ENCODE data around the gene HHAT. TPM values are rescaled to one million over a fixed set of nuclear protein-coding genes. Genes with fewer than 3 reads are reported as not detected.
A peak's percentile ranks its signal among the peaks of the same experiment; 100 is the strongest.

HHAT gene
- polyA plus RNA-seq, 1 donor (not counting 4 experiments of a cell fraction or from before 2014, with no cell fraction given), result 3.8 TPM

GRCh38 chr1:210298296-210298695 is 30.4 kb upstream of the HHAT start:
- Histone ChIP-seq H3K4me2 (ENCODE audit: control insufficient read depth, extremely low read depth, insufficient read depth, low read depth, low read length) (no peak overlapping the region), H3K79me2 (ENCODE audit: control insufficient read depth, insufficient read depth, low read length) (no peaks in the 10 kb centered on the region), H4K20me1 (ENCODE audit: control insufficient read depth, extremely low read depth, insufficient read depth, low read length) (no peaks in the 10 kb centered on the region), H3K4me1 (ENCODE audit: control insufficient read depth, extremely low read depth, insufficient read depth, low read length) (peaks cover 16% of the 10 kb centered on the region), H3K9me3 (ENCODE audit: control insufficient read depth, low read depth, low read length) (no peaks in the 10 kb centered on the region), H3K27me3 (ENCODE audit: control insufficient read depth, extremely low read depth, insufficient read depth, low read length) (peaks cover 7% of the 10 kb centered on the region), H3K27ac (ENCODE audit: control insufficient read depth, insufficient read depth, low read length) (no peak overlapping the region), H3K36me3 (ENCODE audit: control insufficient read depth in 2 of 2, extremely low read depth in 1 of 2, insufficient read depth in 2 of 2, low read length in 2 of 2) (no peaks in the 10 kb centered on the region), H3K9me1 (ENCODE audit: control insufficient read depth, extremely low read depth, insufficient read depth, low read length) (no peaks in the 10 kb centered on the region), H3K9ac (ENCODE audit: control insufficient read depth, extremely low read depth, insufficient read depth, low read length) (no peak overlapping the region), H2AFZ (ENCODE audit: control insufficient read depth, low read length) (no peak overlapping the region), H3K4me3 (ENCODE audit: control insufficient read depth in 2 of 3, extremely low read depth in 1 of 3, insufficient read depth in 2 of 3, low read depth in 1 of 3, low read length in 3 of 3) (no peak overlapping the region)
- dilution Hi-C loops (cut with MboI; ENCODE audit: extremely low pct_ligation_motif_present, low sequenced_read_pairs), result no loop called here
- FAIRE-seq, result no peak
- TF ChIP-seq EZH2 (IDR thresholded peaks at IDR 0.05; ENCODE audit: low read length) (no peak), CTCF (optimal IDR thresholded peaks at IDR 0.05 in 1 of 3, IDR thresholded peaks at IDR 0.05 in 1 of 3, conservative IDR thresholded peaks at IDR 0.05 in 1 of 3; ENCODE audit: extremely low read depth in 1 of 3, insufficient read depth in 2 of 3, low read length in 3 of 3) (no peak)
- DNase-seq (ENCODE audit: low read depth, low spot score), result no peak

- dilution Hi-C loops (cut with MboI; ENCODE audit: extremely low pct_ligation_motif_present, low sequenced_read_pairs), result no loop called here
These were observed 29.8 kb upstream of the HHAT start for GRCh38 chr1:210298936-210299335.

More at GRCh38 chr1:210298936-210299335, 29.8 kb upstream of the HHAT start:
- H3K4me1 ChIP-seq (ENCODE audit: control insufficient read depth, extremely low read depth, insufficient read depth, low read length), result peaks cover 16% of the 10 kb centered on the region
- no peak overlapping the region for H3K27ac ChIP-seq (ENCODE audit: control insufficient read depth, insufficient read depth, low read length)
- no peaks in the 10 kb centered on the region for H3K9me1 ChIP-seq (ENCODE audit: control insufficient read depth, extremely low read depth, insufficient read depth, low read length)
- no peak overlapping the region for H2AFZ ChIP-seq (ENCODE audit: control insufficient read depth, low read length)
- H4K20me1 ChIP-seq (ENCODE audit: control insufficient read depth, extremely low read depth, insufficient read depth, low read length), result no peaks in the 10 kb centered on the region
- no peak overlapping the region for H3K4me3 ChIP-seq (ENCODE audit: control insufficient read depth in 2 of 3, extremely low read depth in 1 of 3, insufficient read depth in 2 of 3, low read depth in 1 of 3, low read length in 3 of 3)
- H3K79me2 ChIP-seq (ENCODE audit: control insufficient read depth, insufficient read depth, low read length), result no peaks in the 10 kb centered on the region
- no peaks in the 10 kb centered on the region for H3K9me3 ChIP-seq (ENCODE audit: control insufficient read depth, low read depth, low read length)
- no peak overlapping the region for H3K9ac ChIP-seq (ENCODE audit: control insufficient read depth, extremely low read depth, insufficient read depth, low read length)
- peak overlapping the region; percentile 52 for H3K4me2 ChIP-seq (ENCODE audit: control insufficient read depth, extremely low read depth, insufficient read depth, low read depth, low read length)
- no peaks in the 10 kb centered on the region for H3K36me3 ChIP-seq (ENCODE audit: control insufficient read depth in 2 of 2, extremely low read depth in 1 of 2, insufficient read depth in 2 of 2, low read length in 2 of 2)
- FAIRE-seq, result no peak
- TF ChIP-seq CTCF (optimal IDR thresholded peaks at IDR 0.05 in 1 of 3, IDR thresholded peaks at IDR 0.05 in 1 of 3, conservative IDR thresholded peaks at IDR 0.05 in 1 of 3; ENCODE audit: extremely low read depth in 1 of 3, insufficient read depth in 2 of 3, low read length in 3 of 3) (no peak), EZH2 (IDR thresholded peaks at IDR 0.05; ENCODE audit: low read length) (no peak)
- no peak for DNase-seq (ENCODE audit: low read depth, low spot score)
- H3K27me3 ChIP-seq (ENCODE audit: control insufficient read depth, extremely low read depth, insufficient read depth, low read length), result peaks cover 7% of the 10 kb centered on the region
